MM.1S (cell line): ENCODE measurements around the gene FBLN1.

Experiments used
- EZH2 ChIP-seq: fragments of 300-600 bp; sonication (generic); optimal IDR thresholded peaks from 2 replicates; pipeline ENCODE3; 2017; ENCODE audit warnings: low read depth, mild to moderate bottlenecking, antibody characterized with exemption, low read length, mixed read lengths
- EZH2phosphoT487 ChIP-seq: fragments of 300-600 bp; sonication (generic); IDR thresholded peaks from 2 replicates; pipeline ENCODE4 v1.6.1; 2018; ENCODE audit warnings: antibody characterized with exemption, low read length
- TF ChIP-seq, protein P1 (sequence below): fragments of 300-600 bp; sonication (generic); IDR thresholded peaks from 2 replicates; pipeline ENCODE4 v1.5.1; 2016; ENCODE audit warnings: antibody characterized with exemption, low read length, mixed read lengths

DNA sequence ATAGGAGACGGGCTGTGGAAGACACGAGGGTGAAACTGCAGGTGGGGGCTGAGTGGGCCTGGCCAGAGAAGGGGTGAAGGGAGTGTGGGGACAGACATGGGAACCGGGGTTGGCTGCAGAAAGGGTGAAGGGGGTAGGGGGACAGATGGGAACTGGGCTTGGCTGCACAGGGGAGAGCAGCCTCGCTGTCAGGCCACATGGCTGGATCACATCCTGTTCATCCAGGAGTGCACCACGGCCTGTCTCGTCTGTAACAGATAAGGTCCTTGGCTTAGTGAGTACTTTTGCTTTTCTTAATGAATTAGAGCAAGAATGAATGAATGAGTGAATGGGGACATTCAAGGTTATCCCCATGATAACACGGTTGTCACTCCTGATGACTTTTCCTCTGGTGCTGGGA, 13.5 kb downstream of the FBLN1 start:
- TF ChIP-seq, protein P1, sequence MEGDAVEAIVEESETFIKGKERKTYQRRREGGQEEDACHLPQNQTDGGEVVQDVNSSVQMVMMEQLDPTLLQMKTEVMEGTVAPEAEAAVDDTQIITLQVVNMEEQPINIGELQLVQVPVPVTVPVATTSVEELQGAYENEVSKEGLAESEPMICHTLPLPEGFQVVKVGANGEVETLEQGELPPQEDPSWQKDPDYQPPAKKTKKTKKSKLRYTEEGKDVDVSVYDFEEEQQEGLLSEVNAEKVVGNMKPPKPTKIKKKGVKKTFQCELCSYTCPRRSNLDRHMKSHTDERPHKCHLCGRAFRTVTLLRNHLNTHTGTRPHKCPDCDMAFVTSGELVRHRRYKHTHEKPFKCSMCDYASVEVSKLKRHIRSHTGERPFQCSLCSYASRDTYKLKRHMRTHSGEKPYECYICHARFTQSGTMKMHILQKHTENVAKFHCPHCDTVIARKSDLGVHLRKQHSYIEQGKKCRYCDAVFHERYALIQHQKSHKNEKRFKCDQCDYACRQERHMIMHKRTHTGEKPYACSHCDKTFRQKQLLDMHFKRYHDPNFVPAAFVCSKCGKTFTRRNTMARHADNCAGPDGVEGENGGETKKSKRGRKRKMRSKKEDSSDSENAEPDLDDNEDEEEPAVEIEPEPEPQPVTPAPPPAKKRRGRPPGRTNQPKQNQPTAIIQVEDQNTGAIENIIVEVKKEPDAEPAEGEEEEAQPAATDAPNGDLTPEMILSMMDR, result no peak
- TF ChIP-seq EZH2 (no peak), EZH2phosphoT487 (no peak)
